Sigmoid colon (tissue), 7 donors: ENCODE data around the gene LSG1. TPM values are rescaled to one million over a fixed set of nuclear protein-coding genes. Genes with fewer than 3 reads are reported as not detected.

Experiments used
- DNase-seq: peaks from one replicate; pipeline ENCODE4 v3.0.0-alpha.2; 2019
- H3K27ac ChIP-seq, 4 donors: fragments of 200-600 bp; sonication (generic); one replicate each; pipeline ENCODE4 v1.5.1; 2016 to 2019; ENCODE audit warnings: mild to moderate bottlenecking in 1 of 4
- H3K27me3 ChIP-seq, 3 donors: fragments of 200-600 bp; sonication (generic); one replicate each; pipeline ENCODE4 v1.5.1; 2019; ENCODE audit warnings: mild to moderate bottlenecking in 1 of 3
- H3K36me3 ChIP-seq, 4 donors: fragments of 200-600 bp; sonication (generic); one replicate each; pipeline ENCODE4 v1.5.1; 2016 to 2019
- H3K4me1 ChIP-seq, 4 donors: fragments of 200-600 bp; sonication (generic); one replicate each; pipeline ENCODE4 v1.5.1; 2017 to 2019
- H3K4me3 ChIP-seq, 4 donors: fragments of 200-600 bp; sonication (generic); one replicate each; pipeline ENCODE4 v1.5.1; 2017 to 2019; ENCODE audit warnings: mild to moderate bottlenecking in 2 of 4, moderate library complexity in 1 of 4
- H3K9me3 ChIP-seq, 4 donors: fragments of 200-600 bp in 3 of 4; sonication (generic) in 3 of 4; one replicate each; pipeline versions ENCODE4 v1.5.1 to v1.6.1; 2013 to 2019
- EP300 ChIP-seq, 4 donors: sonication (generic); formaldehyde crosslinking; IDR thresholded peaks; one replicate each; pipeline ENCODE4 v1.6.1; 2017; ENCODE audit warnings: antibody characterized with exemption in 4 of 4
- POLR2A ChIP-seq, 2 donors: fragments of 450-650 bp; IDR thresholded peaks; one replicate each; pipeline ENCODE4 v1.6.1; 2016; ENCODE audit warnings: antibody characterized with exemption in 2 of 2, mild to moderate bottlenecking in 2 of 2, moderate library complexity in 2 of 2
- POLR2AphosphoS5 ChIP-seq, 4 donors: sonication (generic); formaldehyde crosslinking; IDR thresholded peaks; one replicate each; pipeline ENCODE4 v1.6.1; 2017; ENCODE audit warnings: antibody characterized with exemption in 4 of 4
- WGBS, 2 donors: extraction: QIAGEN DNeasy Blood & Tissue Kit; methylation state at CpG; one replicate each; pipeline ENCODE4 v1.1.7; 2013; 5-methylcytosine and 5-hydroxymethylcytosine counted together
- intact Hi-C: fragments of 100-400 bp; cut with DNase I; formaldehyde crosslinking; loops from one replicate; pipeline ENCODE4 v1.15.1; 2023
- polyA plus RNA-seq, 3 donors: library from polyadenylated mRNA; stranded (reverse); fragments of 200-250 nt; gene quantifications; one replicate each; pipeline ENCODE4 v1.2.3, GENCODE V29; 2013
- total RNA-seq, 4 donors: library from RNA; depleted of rRNA; stranded (reverse); fragments of >200 nt; gene quantifications; one replicate each; pipeline ENCODE4 v1.1.0, GENCODE V29; 2016
- TF ChIP-seq, protein P1 (sequence below), 4 experiments: fragments of 450-650 bp in 3 of 4; fragments of 200-600 bp in 1 of 4; IDR thresholded peaks; one replicate each; pipeline ENCODE4 v1.5.1; 2016 to 2019; ENCODE audit warnings: antibody characterized with exemption in 4 of 4, mild to moderate bottlenecking in 3 of 4, moderate library complexity in 2 of 4
- donor health status: healthy with polysubstance abuse.
- donor health status: Bipolar disorder and iron deficiency.
- donor health status: healthy.

LSG1 gene
- total and polyA plus RNA-seq, 7 donors: 6.0 to 32.4 (median 21.0) TPM

DNA sequence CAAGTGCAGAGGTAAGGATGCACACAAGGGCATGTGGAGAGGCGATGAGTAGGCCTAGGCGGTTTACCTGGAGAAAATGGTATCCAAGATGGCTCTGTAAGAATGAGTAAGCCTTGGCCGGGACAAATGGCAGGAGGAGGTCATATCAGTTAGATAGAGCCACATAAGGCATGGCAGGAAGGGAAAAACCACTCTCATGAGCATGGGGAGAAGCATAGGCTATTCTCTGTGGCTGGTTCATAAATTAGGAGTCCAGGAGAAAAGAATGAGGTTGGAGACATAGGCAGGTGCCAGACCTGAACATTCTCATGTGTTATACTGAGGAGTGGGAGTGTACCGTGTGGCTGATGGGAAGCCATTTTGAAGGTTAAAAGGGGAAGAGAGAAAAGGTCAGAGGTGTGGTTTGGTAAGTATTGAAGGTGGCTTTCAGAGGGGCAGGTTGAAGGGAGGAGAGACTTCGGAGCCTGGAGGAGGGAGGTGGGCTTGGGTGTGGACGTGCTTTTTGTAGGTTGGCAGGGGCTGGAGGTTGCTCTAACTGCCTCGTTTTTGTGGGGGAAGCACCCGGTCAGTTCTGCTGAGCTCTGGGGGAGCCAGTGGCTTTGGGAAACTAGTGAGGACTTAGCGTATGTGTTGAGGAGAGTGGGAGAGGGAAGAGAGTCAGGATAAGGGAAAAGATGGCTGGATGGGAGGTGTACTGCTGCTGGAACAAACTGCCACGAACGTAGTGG lies 9.1 kb upstream of the LSG1 start:
- no peaks in the 10 kb centered on the region for H3K36me3 ChIP-seq
- peaks cover 0 to 16% (median 13%) of the 10 kb centered on the region in 4 donors for H3K4me1 ChIP-seq
- H3K4me3 ChIP-seq: no peak overlapping the region
- no peaks in the 10 kb centered on the region for H3K27me3 ChIP-seq
- H3K9me3 ChIP-seq: no peaks in the 10 kb centered on the region
- no peak for DNase-seq
- 84 to 89% methylated on average over 11 of the region's 11 CpGs for WGBS, 2 donors
- TF ChIP-seq, protein P1, sequence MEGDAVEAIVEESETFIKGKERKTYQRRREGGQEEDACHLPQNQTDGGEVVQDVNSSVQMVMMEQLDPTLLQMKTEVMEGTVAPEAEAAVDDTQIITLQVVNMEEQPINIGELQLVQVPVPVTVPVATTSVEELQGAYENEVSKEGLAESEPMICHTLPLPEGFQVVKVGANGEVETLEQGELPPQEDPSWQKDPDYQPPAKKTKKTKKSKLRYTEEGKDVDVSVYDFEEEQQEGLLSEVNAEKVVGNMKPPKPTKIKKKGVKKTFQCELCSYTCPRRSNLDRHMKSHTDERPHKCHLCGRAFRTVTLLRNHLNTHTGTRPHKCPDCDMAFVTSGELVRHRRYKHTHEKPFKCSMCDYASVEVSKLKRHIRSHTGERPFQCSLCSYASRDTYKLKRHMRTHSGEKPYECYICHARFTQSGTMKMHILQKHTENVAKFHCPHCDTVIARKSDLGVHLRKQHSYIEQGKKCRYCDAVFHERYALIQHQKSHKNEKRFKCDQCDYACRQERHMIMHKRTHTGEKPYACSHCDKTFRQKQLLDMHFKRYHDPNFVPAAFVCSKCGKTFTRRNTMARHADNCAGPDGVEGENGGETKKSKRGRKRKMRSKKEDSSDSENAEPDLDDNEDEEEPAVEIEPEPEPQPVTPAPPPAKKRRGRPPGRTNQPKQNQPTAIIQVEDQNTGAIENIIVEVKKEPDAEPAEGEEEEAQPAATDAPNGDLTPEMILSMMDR (IDR thresholded peaks at IDR 0.05): no peak
- TF ChIP-seq POLR2AphosphoS5 (IDR thresholded peaks at IDR 0.05) (no peak), POLR2A (IDR thresholded peaks at IDR 0.05) (no peak)
- no peak overlapping the region for H3K27ac ChIP-seq
- intact Hi-C loops: loop anchor here (5.0 to 10.0 kb wide), 2 partner anchors 304 to 761 kb away; partner anchors contain the start of gene ACAP2

DNA sequence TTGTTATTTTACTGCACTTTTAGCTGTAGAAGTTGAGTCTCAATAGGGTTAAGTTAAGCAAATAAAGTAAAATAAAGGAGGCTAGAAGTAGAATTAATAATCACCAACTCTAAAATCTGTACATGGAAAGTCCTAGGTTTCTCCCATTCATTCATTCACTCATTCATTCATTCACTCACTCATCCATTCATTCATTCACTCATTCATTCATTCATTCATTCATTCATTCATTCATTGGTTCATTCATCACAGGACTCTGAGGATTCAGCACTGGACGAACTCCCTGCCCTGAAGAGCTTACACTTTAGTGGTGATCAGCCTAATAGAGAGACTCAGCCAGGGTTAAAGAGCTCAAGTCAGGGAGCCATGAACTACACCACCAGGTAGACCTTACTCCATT lies 4.5 kb upstream of the LSG1 start:
- Histone ChIP-seq H3K4me1 (peaks cover 0 to 7% (median 6%) of the 10 kb centered on the region in 4 donors), H3K9me3 (no peaks in the 10 kb centered on the region), H3K4me3 (no peak overlapping the region), H3K36me3 (no peaks in the 10 kb centered on the region), H3K27me3 (no peaks in the 10 kb centered on the region), H3K27ac (no peak overlapping the region)
- intact Hi-C loops: no loop called here
- DNase-seq: no peak
- 79 to 94% methylated on average over 1 of the region's 1 CpG for WGBS, 2 donors
- TF ChIP-seq POLR2AphosphoS5 (IDR thresholded peaks at IDR 0.05) (no peak), POLR2A (IDR thresholded peaks at IDR 0.05) (no peak), EP300 (IDR thresholded peaks at IDR 0.05) (no peak)
- TF ChIP-seq, protein P1 (IDR thresholded peaks at IDR 0.05): no peak

DNA sequence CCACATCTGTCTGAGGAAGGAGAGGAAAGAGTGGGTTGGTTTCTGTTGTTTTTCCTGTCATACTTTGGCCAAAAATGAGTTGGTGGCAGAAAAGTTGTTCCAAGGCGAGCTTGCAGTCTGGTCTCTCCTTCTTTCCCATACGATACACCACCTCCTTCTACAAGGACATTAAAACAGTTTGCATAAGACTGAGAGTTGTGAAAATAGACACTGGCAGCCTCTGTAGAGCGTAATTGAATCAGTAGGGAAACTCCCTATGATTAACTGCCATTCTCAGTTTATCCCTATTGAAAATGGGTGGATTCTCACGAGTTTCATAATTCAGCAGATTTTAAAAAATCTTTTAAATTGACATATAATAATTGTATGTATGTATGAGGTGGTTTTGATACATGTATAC lies 3.7 kb upstream of the LSG1 start:
- 39 to 65% methylated on average over 4 of the region's 4 CpGs for WGBS, 2 donors
- Histone ChIP-seq H3K4me3 (no peak overlapping the region), H3K27me3 (no peaks in the 10 kb centered on the region), H3K27ac (no peak overlapping the region), H3K4me1 (peaks cover 0 to 15% (median 14%) of the 10 kb centered on the region in 4 donors), H3K9me3 (no peaks in the 10 kb centered on the region), H3K36me3 (no peaks in the 10 kb centered on the region)
- TF ChIP-seq EP300 (IDR thresholded peaks at IDR 0.05): no peak
- TF ChIP-seq, protein P1 (IDR thresholded peaks at IDR 0.05): no peak
- TF ChIP-seq POLR2AphosphoS5 (IDR thresholded peaks at IDR 0.05): no peak
- no peak for TF ChIP-seq POLR2A (IDR thresholded peaks at IDR 0.05)
- intact Hi-C loops: no loop called here
- no peak for DNase-seq

DNA sequence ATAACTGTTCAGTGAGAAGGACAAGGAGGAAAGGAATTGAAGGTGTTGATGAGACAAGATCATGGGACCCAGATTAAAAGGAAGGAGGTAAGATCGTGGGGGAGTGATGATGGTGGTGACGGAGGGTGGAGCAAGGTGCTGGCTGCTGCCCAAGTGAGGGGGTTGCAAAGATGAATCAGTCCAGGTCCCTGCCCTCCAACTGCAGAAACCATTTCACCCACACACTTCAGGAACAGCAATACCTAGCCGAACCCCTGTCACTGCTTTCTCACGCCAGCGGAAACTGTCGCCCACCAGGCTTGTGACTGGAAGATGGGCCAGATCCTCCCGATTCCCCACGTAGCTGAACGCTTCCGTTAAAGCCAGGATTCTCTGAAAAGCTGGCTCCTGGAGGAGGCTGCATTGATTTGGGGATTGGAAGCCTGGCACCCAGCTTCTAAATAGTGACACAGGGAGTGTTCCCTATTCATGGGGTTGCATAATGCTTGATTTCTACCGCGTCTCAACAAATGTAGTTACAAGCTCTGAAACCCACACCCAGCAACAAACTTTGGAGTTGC lies 3.2 kb upstream of the LSG1 start:
- Histone ChIP-seq H3K4me3 (no peak overlapping the region), H3K9me3 (no peaks in the 10 kb centered on the region), H3K27me3 (no peaks in the 10 kb centered on the region), H3K36me3 (no peaks in the 10 kb centered on the region), H3K27ac (no peak overlapping the region), H3K4me1 (peaks cover 0 to 19% (median 19%) of the 10 kb centered on the region in 4 donors)
- intact Hi-C loops: no loop called here
- TF ChIP-seq POLR2A (IDR thresholded peaks at IDR 0.05) (no peak), POLR2AphosphoS5 (IDR thresholded peaks at IDR 0.05) (no peak), EP300 (IDR thresholded peaks at IDR 0.05) (no peak)
- TF ChIP-seq, protein P1 (IDR thresholded peaks at IDR 0.05): no peak
- no peak for DNase-seq
- 54 to 68% methylated on average over 12 of the region's 12 CpGs for WGBS, 2 donors
